H1 (cell line): Measurements from ENCODE around the gene GDF3. TPM values are rescaled to one million over a fixed set of nuclear protein-coding genes. Genes with fewer than 3 reads are reported as not detected.

Experiments
- CTCF ChIP-seq, 3 experiments: IDR thresholded peaks; 1 replicate in 2 of 3; 2 replicates in 1 of 3; pipeline versions ENCODE4 v1.5.1 to v1.6.1; 2011; ENCODE audit warnings: low read length in 3 of 3, mild to moderate bottlenecking in 3 of 3, inconsistent platforms in 2 of 3, low read depth in 1 of 3, moderate library complexity in 1 of 3; ENCODE audit not compliant: insufficient read depth in 1 of 3; ENCODE audit errors: control extremely low read depth in 1 of 3
- polyA plus RNA-seq, 7 experiments: library from polyadenylated mRNA; depleted of rRNA in 3 of 7; stranded (reverse) in 5 of 7; unstranded in 2 of 7; fragments of >200 nt in 5 of 7; fragments of 200-250 nt in 2 of 7; gene quantifications; 1 replicate in 5 of 7; 2 replicates in 1 of 7; 4 replicates in 1 of 7; pipeline versions ENCODE4 v1.2.1 to v1.2.3, GENCODE V29; 2011 to 2013; ENCODE audit warnings: missing spikeins in 2 of 7, mixed read lengths in 2 of 7
- total RNA-seq: library from RNA; stranded (reverse); fragmentation: NEBNext Ultra II Directional; extraction: Animal tissue kit (Norgen Biotek cat#: 25700); gene quantifications from 2 replicates; pipeline ENCODE4 v1.2.1, GENCODE V29; 2021

The GDF3 gene
- total and polyA plus RNA-seq, 2 of the 8 experiments (the other 6 are each of a cell fraction or from before 2014, with no cell fraction given): 4.3 to 16.8 TPM

- TF ChIP-seq CTCF (IDR thresholded peaks at IDR 0.05; ENCODE audit: control extremely low read depth in 1 of 3, insufficient read depth in 1 of 3, low read depth in 1 of 3, low read length in 3 of 3): no peak
Measured at GRCh38 chr12:7679251-7680045, 16.1 kb downstream of the GDF3 start (continued).
